Fibroblast of the aortic adventitia (primary cell): ENCODE measurements around the gene SEZ6L2. TPM values are rescaled to one million over a fixed set of nuclear protein-coding genes. Genes with fewer than 3 reads are reported as not detected.

ENCODE experiments used
- DNase-seq: peaks from one replicate; pipeline ENCODE4 v3.0.0-alpha.2; 2010; ENCODE audit warnings: low read depth
- H3K4me3 ChIP-seq: 2 replicates; pipeline ENCODE4 v1.5.1; 2011; ENCODE audit warnings: low read depth, mild to moderate bottlenecking, control low read depth, low read length, moderate library complexity
- CTCF ChIP-seq: IDR thresholded peaks from 2 replicates; pipeline ENCODE4 v1.5.1; 2011; ENCODE audit warnings: mild to moderate bottlenecking, low read length, control low read depth, inconsistent platforms; ENCODE audit not compliant: insufficient read depth
- total RNA-seq: library from RNA; depleted of rRNA; stranded (reverse); fragments of >200 nt; gene quantifications from 2 replicates; pipeline ENCODE4 v1.2.3, GENCODE V29; 2012; ENCODE audit warnings: low replicate concordance

Gene SEZ6L2
- total RNA-seq, 1 donor = 1.4 TPM

GRCh38 chr16:29925781-29926710, 26.7 kb upstream of the SEZ6L2 start, which contains the start of gene KCTD13:
KCTD13 (minus strand) TSS chr16:29926226; CDS start chr16:29926033, 193 bp downstream.
- no peak for TF ChIP-seq CTCF
- peak; percentile 76 for DNase-seq
- H3K4me3 ChIP-seq = peak within 1 kb of the TSS; percentile 95

GRCh38 chr16:29925105-29925756, 25.9 kb upstream of the SEZ6L2 start:
- peak overlapping the region; percentile 95 for H3K4me3 ChIP-seq
- no peak for TF ChIP-seq CTCF
- peak; percentile 16 for DNase-seq

GRCh38 chr16:29922986-29923501, 23.7 kb upstream of the SEZ6L2 start:
- no peak for DNase-seq
- no peak overlapping the region for H3K4me3 ChIP-seq
- no peak for TF ChIP-seq CTCF

GRCh38 chr16:29922326-29922725, 23.0 kb upstream of the SEZ6L2 start:
- no peak overlapping the region for H3K4me3 ChIP-seq
- TF ChIP-seq CTCF = no peak
- DNase-seq = no peak

GRCh38 chr16:29921034-29921385, 21.7 kb upstream of the SEZ6L2 start:
- H3K4me3 ChIP-seq = no peak overlapping the region
- no peak for TF ChIP-seq CTCF
- no peak for DNase-seq

- no peak overlapping the region for H3K4me3 ChIP-seq
- no peak for DNase-seq
- no peak for TF ChIP-seq CTCF
These were observed 21.1 kb upstream of the SEZ6L2 start for GRCh38 chr16:29920288-29921033.
